C1 segment of cervical spinal cord (tissue), 14 donors: ENCODE data around the gene AAMDC.

Source experiments
- DNase-seq, 14 donors: peaks; one replicate each; lab custom pipeline; 2025; lab: John Stamatoyannopoulos, UW

AAMDC gene

GRCh38 chr11:77820565-77821348 lies at the start of gene AAMDC, which contains the start of gene RSF1:
AAMDC (plus strand) TSS chr11:77821144; CDS start chr11:77842497, 21,353 bp downstream.
RSF1 (minus strand) TSS chr11:77820722; CDS start chr11:77820714, 8 bp downstream.
- DNase-seq, result peak; percentile 93 to 100 (median 96)

- no peak for DNase-seq
Measured at GRCh38 chr11:77775936-77776335, 45.0 kb upstream of the AAMDC start.

- no peak for DNase-seq
Measured at GRCh38 chr11:77776455-77776854, 44.5 kb upstream of the AAMDC start.

- no peak for DNase-seq
Measured at GRCh38 chr11:77778118-77778517, 42.8 kb upstream of the AAMDC start.

- DNase-seq, result no peak
Measured at GRCh38 chr11:77778549-77778948, 42.4 kb upstream of the AAMDC start.

GRCh38 chr11:77779935-77780334 lies 41.0 kb upstream of the AAMDC start:
- no peak for DNase-seq

- no peak for DNase-seq
Measured at GRCh38 chr11:77783025-77783424, 37.9 kb upstream of the AAMDC start.

- no peak for DNase-seq
Measured at GRCh38 chr11:77784572-77784971, 36.4 kb upstream of the AAMDC start.

GRCh38 chr11:77789061-77789730 lies 31.7 kb upstream of the AAMDC start:
- no peak for DNase-seq

GRCh38 chr11:77789731-77790476 lies 31.0 kb upstream of the AAMDC start:
- no peak for DNase-seq

- DNase-seq, result no peak
Measured at GRCh38 chr11:77791301-77791700, 29.6 kb upstream of the AAMDC start.

- DNase-seq, result no peak
Measured at GRCh38 chr11:77793972-77794371, 27.0 kb upstream of the AAMDC start.

- no peak for DNase-seq
Measured at GRCh38 chr11:77799338-77799737, 21.6 kb upstream of the AAMDC start.

GRCh38 chr11:77800449-77800848 lies 20.5 kb upstream of the AAMDC start:
- no peak for DNase-seq

GRCh38 chr11:77801477-77801876 lies 19.5 kb upstream of the AAMDC start:
- no peak for DNase-seq

GRCh38 chr11:77806415-77806814 lies 14.5 kb upstream of the AAMDC start:
- no peak for DNase-seq

- no peak for DNase-seq
Measured at GRCh38 chr11:77806993-77807392, 14.0 kb upstream of the AAMDC start.

GRCh38 chr11:77813256-77813655 lies 7.7 kb upstream of the AAMDC start:
- DNase-seq, result no peak

GRCh38 chr11:77814848-77815247 lies 6.1 kb upstream of the AAMDC start:
- DNase-seq, result no peak

GRCh38 chr11:77815459-77815858 lies 5.5 kb upstream of the AAMDC start:
- no peak for DNase-seq

GRCh38 chr11:77819411-77819920 lies 1.5 kb upstream of the AAMDC start:
- DNase-seq, result peak; percentile 16 to 88 (median 81)
